ENCODE results near the gene SSR1.
"Not testable (repeated sequence)": the region's sequence is repeated elsewhere in the genome, so short reads cannot be mapped to it uniquely, and the experiment has no call there.

The SSR1 gene

DNA sequence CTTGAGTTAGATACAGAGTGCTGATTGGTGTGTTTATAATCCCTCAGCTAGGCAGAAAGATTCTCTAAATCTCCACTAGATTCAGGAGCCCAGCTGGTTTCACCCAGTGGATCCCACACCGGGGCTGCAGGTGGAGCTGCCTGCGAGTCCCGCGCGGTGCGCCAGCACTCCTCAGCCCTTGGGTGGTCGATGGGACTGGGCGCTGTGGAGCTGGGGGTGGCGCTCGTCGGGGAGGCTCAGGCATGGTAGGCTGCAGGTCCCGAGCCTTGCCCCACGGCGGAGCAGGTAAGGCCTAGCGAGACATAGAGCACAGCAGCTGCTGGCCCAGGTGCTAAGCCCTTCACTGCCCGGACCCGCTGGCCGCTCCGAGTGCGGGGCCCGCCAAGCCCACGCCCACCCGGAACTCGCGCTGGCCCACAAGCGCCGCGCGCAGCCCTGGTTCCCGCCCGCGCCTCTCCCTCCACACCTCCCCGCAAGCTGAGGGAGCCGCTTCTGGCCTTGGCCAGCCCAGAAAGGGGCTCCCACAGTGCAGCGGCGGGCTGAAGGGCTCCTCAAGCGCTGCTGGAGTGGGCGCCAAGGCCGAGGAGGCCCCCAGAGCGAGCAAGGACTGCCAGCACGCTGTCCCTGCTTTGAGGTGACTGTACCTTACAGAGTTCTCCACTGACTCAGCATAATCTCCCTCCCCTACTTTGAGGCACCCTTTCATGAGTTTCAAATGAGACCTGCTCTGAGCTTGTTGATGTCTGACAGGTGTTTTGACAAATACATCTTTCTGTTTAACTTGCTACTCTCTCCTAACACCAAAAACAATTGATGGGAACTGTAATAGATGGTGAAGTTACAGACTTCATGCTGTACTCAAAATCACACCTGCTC lies 3.9 kb upstream of the SSR1 start:
- no peak for DNase-seq

DNA sequence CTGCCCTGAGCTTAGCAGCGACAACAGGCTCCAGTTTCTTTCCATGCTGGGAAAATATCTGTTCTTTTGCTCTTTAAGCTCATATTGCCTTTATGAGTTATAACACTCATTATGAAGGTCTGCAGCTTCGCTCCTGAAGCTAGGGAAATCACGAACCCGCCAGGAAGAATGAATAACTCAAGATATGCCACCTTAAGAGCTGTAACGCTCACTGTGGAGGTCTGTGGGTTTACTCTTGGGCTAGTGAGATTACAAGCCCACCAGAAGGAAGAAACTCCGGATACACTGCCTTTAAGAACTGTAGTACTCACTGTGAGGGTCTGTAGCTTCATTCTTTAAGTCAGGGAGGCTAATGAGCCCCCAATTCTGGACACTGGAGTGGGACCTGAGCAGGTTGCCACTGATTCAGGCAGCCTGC lies 3.0 kb upstream of the SSR1 start:
- DNase-seq, result no peak

DNA sequence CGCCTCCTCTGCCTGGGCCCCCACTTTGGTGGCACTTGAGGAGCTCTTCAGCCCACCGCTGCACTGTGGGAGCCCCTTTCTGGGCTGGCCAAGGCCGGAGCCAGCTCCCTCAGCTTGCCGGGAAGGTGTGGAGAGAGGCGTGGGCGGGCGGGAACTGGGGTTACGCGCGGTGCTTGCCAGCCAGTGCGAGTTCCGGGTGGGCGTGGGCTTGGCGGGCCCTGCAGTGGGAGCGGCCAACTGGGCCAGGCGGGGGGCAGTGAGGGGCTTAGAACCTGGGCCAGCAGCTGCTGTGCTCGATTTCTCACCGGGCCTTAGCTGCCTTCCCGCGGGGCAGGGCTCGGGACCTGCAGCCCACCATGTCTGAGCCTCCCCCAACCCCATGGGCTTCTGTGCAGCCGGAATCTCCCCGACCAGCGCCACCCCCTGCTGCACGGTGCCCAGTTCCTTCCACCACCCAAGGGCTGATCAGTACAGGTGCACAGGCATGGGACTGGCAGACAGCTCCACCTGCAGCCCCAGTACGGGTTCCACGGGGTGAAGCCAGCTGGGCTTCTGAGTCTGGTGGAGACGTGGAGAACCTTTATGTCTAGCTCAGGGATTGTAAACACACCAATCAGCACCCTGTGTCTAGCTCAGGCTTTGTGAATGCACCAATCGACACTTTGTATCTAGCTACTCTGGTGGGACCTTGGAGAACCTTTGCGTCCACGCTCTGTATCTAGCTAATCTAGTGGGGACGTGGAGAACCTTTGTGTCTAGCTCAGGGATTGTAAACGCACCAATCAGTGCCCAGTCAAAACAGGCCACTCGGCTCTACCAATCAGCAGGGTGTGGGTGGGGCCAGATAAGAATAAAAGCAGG lies 2.3 kb upstream of the SSR1 start:
- not testable (repeated sequence) for DNase-seq

DNA sequence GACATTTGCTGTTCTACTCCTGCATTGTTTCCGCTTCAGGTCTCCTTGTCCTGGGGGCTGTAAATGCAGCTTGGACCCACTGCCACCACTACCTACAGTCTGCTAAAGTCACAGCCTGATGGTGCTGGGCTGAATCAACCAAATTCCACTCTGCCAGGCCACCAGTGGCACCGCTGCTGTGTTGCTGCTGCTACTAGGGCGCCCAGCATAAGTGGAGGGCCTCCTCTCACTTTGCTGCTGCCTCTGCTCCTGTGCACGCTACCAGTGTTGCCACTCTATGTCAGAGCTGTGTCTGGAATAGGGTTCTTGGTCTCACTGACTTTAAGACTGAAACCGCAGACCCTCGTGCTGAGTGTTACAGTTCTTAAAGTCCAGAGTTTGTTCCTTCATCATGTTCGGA lies 1.4 kb upstream of the SSR1 start:
- no peak for DNase-seq

DNA sequence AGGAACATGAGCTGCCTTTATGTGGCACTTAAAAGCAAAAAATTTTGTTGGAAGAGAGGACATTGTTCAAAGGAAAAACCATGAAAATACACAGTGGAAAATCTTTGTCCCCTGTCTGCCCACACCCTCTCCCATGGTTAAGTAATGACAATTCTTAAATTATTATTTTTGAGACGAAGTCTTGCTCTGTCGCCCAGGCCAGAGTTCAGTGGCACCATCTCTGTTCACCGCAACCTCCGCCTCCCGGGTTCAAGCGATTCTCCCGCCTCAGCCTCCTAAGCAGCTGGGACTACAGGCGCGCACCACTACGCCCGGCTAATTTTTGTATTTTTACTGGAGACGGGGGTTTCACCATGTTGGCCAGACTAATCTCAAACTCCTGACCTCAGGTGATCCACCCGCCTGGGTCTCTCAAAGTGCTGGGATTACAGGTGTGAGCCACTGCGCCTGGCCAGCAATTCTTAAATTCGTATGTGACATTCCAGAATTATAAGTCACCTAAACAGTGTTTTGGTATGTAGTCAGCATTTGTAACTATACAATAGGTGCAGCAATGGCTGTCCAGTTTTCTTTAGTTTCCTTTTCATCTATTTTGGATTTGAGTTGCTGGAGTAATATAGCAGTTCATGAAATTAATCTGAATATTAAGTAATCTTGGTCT lies 636 bp upstream of the SSR1 start:
- DNase-seq, result no peak

DNA sequence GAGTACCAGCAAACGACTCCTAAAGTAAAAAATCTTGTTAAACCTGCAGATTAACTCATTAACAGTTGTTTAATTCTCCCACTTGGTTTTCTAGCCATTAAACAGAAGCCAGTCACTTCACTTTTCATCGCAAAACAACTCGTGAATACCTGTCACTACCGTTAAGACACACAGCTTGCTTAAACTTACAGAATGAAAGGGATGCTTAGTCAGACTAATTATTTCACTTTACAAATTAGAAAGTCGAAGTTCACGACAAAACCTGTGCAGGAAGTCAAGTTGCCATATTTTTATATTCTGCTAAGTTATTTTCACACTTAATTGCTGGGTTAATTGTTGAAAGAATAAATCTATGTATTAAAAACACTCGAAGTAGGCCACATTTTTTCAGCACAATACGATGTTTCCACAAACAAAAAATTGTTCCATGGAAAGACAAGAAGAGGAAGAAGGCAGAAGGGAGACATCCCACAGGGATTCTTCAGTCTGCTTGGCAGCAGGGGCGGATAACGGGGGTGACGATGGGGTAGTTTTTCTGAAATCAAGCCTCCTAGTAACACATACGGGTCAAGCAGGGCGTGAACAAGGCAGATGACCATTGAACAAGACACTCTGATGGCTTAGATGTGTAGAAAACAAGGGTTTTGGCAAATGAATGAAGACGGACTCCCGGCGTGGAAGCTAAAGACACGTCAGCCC lies 933 bp downstream of the SSR1 start:
- DNase-seq, result no peak

DNA sequence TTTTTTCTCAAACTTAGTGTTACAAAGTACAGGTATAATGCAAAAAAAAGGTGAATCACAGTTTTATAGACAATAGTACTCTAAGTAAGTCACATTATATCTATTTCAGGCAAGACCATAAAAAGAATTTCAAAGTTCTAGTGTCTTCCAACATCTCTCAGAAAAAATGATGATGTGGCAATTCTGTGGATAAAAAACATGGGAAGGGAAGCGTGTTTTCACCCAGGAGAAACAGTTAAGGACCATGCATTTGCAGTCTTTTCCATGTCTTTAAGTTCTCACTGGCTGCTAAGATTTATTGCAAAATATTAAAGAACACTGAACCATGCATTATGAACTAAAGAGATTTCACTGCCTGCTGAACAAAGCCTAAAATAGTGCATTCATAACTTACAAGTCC lies 1.8 kb downstream of the SSR1 start:
- no peak for DNase-seq

DNA sequence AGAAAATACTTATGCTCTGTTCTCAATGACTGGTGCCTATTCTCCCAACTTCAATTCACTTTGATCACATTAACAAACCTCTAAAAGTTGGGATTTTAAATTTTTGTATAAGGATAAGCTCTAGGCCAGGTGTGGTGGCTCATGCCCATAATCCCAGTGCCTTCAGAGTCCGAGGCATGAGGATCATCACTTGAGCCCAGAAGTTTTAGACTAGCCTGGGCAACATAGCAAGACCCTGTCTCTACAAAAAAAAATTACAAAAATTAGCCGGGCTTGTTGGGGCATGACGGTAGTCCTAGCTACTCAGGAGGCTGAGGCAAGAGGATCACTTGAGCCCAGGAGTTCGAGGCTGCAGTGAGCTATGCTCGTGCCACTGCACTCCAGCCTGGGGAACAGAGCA lies 3.9 kb downstream of the SSR1 start:
- DNase-seq, result no peak

DNA sequence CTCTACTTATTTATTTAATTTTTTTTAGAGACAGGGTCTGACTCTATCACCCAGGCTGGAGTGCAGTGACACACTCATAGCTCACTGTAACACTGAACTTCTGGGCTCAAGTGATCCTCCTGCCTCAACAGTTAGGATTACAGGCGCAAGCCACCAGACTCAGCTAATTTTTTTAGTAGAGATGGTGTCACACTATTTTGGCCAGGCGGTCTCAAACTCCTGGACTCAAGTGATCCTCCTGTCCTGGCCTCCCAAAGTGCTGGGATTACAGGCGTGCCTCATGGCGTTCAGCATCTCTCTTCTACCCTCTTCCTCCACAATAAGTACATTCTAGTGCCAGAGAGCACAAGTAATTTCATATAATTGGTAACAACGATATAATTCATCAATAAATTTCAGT lies 5.5 kb downstream of the SSR1 start:
- DNase-seq, result no peak

DNA sequence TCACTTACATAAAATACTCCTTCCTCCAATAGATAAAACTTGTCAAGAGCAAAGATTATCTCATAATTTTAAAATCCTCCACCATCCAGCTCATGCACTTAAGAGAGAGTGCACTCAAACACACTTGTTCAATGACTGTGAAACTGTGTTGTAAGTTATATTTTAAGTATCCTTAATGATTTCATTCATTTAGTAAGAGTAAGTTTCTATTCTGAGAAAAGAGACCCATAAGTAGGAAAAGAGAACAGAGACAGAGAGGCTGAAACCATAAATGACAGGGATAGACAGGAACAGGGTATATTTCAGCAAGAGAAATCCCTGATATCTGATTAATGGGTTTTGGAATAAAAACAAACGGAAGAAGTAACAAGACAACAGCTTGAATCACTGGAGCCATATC lies 8.2 kb downstream of the SSR1 start:
- DNase-seq, result no peak

DNA sequence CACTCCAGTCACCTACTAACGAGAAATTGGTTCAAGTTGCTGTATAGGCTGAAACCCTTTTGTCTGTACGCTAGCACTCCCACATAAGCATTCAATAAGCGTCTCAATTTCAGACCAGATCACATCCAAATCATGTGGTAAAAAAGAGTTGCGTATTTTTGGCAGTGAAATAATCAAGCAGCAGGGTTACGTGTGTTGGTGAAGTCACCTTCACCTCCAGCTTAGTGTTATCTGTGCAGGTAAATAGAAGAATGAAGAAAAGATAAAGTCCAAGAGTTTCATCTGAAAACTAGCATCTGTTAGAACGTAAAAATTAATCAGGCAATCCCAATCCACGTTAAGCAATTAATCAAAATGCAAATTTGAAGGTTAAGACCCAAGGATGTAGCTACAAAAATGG lies 11.3 kb downstream of the SSR1 start:
- DNase-seq, result no peak

DNA sequence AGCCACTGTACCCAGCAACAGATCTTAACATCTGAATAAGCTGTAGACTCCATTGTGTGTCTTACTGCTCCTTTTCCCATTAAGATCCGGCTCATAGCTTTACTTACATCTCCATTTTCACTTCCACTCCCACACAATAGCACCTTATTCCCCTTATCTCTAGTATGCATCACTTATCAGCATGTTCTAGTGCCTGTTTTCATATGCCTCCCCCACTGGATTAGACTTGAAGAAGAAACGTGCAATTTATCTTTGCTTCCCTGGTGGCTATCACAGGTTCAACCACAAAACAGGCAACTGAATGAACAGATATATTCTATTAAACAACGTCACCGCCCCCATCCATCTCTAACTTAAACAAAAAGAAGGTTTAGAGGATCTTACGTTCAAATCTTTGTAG lies 12.1 kb downstream of the SSR1 start:
- no peak for DNase-seq

DNA sequence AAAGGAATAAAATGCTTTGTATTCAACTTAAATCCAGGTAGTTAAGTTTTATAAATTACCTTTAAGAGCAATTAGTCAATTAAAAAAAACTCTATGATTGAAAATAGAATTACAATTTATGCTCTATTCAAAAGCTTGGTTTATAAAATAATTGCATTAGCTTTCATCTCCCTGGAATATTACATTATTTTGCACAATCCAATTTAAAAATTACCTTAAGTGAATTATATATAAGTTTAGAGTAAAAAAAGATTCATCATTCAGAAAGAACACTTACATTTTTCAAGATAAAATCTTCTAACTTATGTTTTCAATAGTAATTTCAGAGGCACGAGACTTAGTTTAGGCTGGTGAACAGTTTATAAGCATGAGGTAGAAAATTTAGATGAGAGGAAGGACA lies 14.9 kb downstream of the SSR1 start:
- DNase-seq, result no peak

DNA sequence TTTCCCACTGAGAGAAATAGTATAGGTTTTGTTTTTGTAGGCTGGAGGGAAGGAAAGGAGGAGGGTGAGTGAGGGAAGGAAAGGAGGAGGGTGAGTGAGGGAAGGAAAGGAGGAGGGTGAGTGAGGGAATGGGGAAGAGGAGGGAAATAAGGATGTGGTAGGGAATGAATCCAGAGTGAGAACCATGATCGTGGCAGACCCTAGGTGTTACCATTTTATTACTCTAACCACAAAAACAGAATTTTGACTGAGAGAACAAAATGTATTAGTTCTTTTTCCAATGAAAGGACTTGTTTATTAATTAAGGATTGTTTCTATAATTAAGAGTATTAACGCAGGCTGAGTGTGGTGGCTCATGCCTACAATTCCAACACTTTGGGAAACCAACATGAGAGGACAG lies 16.4 kb downstream of the SSR1 start:
- no peak for DNase-seq

DNA sequence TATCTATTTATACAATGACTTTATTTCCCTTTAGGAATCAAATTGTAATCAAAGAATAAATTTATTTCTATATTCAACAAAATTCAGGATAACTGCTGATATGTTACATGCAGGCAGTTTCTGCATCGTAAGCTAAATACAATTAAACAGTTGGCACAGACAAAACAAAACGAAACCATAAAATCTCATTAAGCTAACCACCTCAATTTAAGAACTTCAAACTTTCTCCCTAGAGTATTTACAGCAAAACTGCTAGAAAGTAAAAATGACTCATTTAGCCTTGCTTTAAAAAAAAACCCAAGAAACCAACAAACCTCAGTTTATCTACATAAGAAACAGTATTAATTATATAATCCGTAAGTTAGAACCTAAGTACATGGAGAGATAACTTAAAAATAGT lies 17.1 kb downstream of the SSR1 start:
- no peak for DNase-seq

DNA sequence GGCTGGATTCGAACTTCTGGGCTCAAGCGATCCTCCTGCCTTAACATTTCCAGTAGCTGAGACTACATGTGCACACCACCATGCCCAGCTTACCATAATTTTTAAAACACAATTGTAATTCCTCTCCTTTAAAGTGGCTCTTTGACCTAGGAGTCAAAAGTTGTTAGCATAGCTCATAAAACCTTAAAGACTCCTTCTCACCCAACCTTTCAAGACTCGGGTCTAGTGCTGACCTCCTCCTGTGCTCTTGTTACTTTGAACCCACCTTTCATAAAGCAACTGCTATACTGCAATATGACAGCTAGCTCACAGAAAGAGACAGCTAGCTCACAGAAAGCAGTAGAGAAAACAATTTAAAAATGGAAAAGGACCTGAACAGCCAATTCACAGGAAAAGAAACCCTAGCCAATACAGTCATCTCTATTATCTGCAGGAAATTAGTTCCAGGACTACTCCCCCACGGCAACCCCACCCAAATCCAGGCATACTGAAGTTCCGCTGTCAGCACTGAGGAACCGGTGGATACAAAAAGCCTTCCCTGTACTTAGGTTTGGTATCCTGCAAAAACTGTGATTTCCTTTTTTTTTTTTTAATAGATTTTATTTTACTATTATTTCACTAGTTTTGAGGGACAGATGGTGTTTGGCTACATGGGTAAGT lies 20.3 kb downstream of the SSR1 start:
- DNase-seq, result no peak

DNA sequence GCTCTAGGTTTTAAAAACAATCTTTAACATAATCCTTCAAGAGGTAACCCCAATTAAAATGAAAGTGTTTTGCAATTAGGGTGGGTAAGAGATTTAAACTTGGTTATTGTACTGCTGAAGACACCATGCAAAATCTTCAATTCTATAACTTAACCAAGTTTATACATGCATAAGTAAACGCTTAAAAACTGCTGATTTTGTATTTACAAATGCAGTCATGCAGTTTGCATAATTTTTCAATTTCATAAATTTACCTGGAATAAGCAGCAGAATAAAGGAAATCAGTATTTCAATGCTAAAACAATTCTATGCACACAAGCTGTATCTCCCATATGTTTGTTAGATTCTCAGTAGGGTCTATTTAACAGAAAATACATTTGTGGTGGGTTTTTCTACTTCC lies 22.9 kb downstream of the SSR1 start:
- no peak for DNase-seq

DNA sequence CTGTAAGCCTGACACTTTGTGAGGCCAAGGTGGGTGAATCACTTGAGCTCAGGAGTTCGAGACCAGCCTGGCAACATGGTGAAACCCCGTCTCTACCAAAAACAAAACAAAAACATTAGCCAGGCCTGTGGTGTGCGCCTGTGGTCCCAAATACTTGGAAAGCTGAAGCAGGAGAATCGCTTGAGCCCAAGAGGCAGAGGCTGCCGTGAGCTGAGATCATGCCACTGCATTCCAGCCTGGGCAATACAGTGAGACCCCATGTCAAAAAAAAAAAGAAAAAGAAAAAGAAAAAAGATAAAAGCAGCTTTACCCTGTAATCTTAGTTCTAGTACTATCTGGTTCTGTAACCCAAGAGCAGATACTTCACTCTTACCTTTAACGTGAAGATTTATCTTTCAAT lies 27.6 kb downstream of the SSR1 start:
- DNase-seq, result no peak

DNA sequence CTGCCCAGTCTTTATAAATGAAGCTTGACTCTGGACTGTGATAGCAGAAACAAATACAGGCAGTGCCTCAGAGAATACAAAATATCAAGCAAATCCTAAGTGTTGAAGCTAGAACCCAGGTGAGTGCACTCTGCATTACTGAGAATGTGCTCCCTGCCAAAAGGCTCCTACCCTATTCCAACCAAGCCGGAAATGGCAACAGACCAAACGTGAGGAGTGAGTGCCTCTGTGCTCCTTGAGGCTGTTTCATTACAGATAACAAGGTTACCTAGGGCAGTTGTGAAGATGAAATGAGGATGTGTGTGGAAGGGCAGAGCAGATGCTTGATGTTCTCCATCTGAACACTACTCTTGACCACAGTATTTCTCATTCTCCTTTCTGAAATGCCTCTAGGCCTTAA lies 29.3 kb downstream of the SSR1 start:
- no peak for DNase-seq

DNA sequence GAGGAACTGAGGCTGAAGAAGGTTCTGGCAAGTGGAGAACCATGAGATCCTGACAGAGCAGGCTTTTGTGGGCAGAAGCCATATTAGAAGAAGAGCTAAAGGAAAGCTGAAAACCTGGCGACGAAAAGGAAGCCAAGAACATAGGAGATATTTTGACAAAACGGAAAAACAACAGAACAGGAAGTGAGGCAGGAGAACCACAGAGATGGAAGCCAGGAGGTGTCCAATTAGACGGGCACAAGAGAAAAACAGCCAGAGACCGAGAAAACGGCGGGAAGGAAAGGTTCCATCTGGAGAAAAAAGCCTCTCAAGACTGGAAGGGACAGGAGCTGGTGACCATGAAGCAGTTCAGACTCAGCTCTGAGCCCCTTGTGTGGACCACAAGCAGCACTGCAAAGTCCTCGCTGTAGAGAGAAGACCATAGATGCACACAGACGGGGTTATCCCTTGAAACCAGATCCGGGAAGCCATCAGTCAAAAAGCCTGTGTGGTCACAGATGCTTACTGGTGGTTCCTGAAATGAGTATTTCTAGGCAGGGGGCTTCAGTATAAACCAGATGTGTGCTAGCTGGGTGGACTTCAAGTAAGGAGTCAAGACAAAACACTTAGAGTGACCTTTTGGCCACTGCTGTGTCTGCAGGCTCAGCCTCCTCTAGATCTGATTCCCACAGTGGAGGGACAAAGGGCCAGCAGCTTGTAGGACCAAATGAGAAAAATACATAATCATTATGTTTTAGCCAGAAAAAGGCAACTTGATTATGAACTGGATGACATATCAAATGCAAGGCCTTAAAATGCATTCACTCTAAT lies 30.7 kb downstream of the SSR1 start:
- DNase-seq, result no peak

DNA sequence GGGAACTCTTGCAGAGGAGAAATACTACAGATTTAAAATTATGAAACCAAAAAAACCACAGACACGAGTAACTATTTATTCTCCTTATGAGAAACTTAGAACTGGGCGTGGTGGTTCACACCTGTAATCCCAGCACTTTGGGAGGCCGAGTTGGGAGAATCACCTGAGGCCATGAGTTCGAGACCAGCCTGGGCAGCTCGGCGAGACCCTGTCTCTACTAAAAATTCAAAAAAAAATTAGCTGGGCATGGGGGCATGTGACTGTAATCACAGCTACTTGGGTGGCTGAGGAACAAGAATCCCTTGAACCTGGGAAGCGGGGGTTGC lies 36.8 kb downstream of the SSR1 start:
- DNase-seq, result no peak

DNA sequence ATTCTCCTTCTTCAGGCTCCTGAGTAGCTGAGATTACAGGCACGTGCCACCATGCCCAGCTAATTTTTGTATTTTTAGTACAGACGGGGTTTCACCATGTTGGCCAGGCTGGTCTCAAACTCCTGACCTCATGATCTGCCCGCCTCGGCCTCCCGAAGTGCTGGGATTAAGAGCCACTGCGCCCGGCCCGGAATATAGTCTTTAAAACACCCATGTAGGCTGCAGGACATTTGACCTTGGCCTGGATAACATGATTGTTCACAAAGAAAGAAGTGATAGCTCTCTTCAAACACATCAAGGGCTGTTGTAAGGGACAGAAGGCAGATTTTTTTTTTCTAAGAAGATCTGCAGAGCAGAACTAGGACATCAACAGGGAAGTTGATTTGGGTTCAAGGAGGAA lies 38.5 kb downstream of the SSR1 start:
- DNase-seq, result not testable (repeated sequence)
